BE2C (cell line): ENCODE results near the gene KCNH8. TPM values are rescaled to one million over a fixed set of nuclear protein-coding genes. Genes with fewer than 3 reads are reported as not detected.
"Not testable (repeated sequence)": the region's sequence is repeated elsewhere in the genome, so short reads cannot be mapped to it uniquely, and the experiment has no call there.

ENCODE experiments used
- DNase-seq: peaks from one replicate; pipeline ENCODE4 v3.0.0-alpha.2; 2020
- H3K27me3 ChIP-seq: fragments of 250-450 bp; sonication (Bioruptor Pico); 2 replicates; pipeline ENCODE4 v1.5.1; 2020; ENCODE audit warnings: mild to moderate bottlenecking
- H3K36me3 ChIP-seq: fragments of 250-450 bp; sonication (Bioruptor Pico); 2 replicates; pipeline ENCODE4 v1.5.1; 2020; ENCODE audit warnings: mild to moderate bottlenecking
- H3K4me1 ChIP-seq: fragments of 250-450 bp; sonication (Bioruptor Pico); 2 replicates; pipeline ENCODE4 v1.5.1; 2020
- H3K4me3 ChIP-seq: 2 replicates; pipeline ENCODE4 v1.5.1; 2011; ENCODE audit warnings: low read depth, low read length
- H3K9me3 ChIP-seq: fragments of 250-450 bp; sonication (Bioruptor Pico); 2 replicates; pipeline ENCODE4 v1.5.1; 2020
- CTCF ChIP-seq: IDR thresholded peaks from 2 replicates; pipeline ENCODE4 v1.5.1; 2012; ENCODE audit warnings: mild to moderate bottlenecking, low read depth, low read length
- polyA plus RNA-seq: library from polyadenylated mRNA; unstranded; fragments of >200 nt; gene quantifications from one replicate; pipeline ENCODE4 v1.2.1, GENCODE V29; 2012; ENCODE audit warnings: low read depth, missing spikeins; ENCODE audit not compliant: insufficient read length, insufficient read depth

KCNH8 gene
- 5.6 TPM for polyA plus RNA-seq

GRCh38 chr3:19147905-19148767, at the start of gene KCNH8:
Gene KCNH8 (plus strand): TSS chr3:19148510. CDS start chr3:19148720, 210 bp downstream.
- Histone ChIP-seq H3K27me3 (no peaks in the 10 kb centered on the region), H3K36me3 (no peaks in the 10 kb centered on the region), H3K4me1 (no peaks in the 10 kb centered on the region), H3K9me3 (no peaks in the 10 kb centered on the region), H3K4me3 (peak within 1 kb of the TSS; percentile 88)
- TF ChIP-seq CTCF = peak; percentile 18; the same call in 1 of the 2 replicates
- DNase-seq = peak; percentile 66

GRCh38 chr3:19102654-19103290, 45.5 kb upstream of the KCNH8 start:
- DNase-seq = peak; percentile 24
- H3K36me3 ChIP-seq, H3K27me3 ChIP-seq, H3K4me1 ChIP-seq, H3K9me3 ChIP-seq: not testable (repeated sequence)
- H3K4me3 ChIP-seq = peak overlapping the region; percentile 52

- no peaks in the 10 kb centered on the region for H3K36me3 ChIP-seq
- no peak overlapping the region; the same call in 1 of the 2 replicates for H3K4me3 ChIP-seq
- no peaks in the 10 kb centered on the region for H3K4me1 ChIP-seq
- no peaks in the 10 kb centered on the region for H3K27me3 ChIP-seq
- no peak for TF ChIP-seq CTCF
- no peaks in the 10 kb centered on the region for H3K9me3 ChIP-seq
- no peak for DNase-seq
Measured at GRCh38 chr3:19103510-19103909, 44.8 kb upstream of the KCNH8 start.

GRCh38 chr3:19104459-19104858, 43.9 kb upstream of the KCNH8 start:
- Histone ChIP-seq H3K4me1 (no peaks in the 10 kb centered on the region), H3K27me3 (no peaks in the 10 kb centered on the region), H3K36me3 (no peaks in the 10 kb centered on the region), H3K4me3 (no peak overlapping the region), H3K9me3 (no peaks in the 10 kb centered on the region)
- TF ChIP-seq CTCF = no peak
- DNase-seq = no peak

GRCh38 chr3:19105826-19106225, 42.5 kb upstream of the KCNH8 start:
- Histone ChIP-seq H3K9me3 (no peaks in the 10 kb centered on the region), H3K4me1 (no peaks in the 10 kb centered on the region), H3K27me3 (no peaks in the 10 kb centered on the region), H3K36me3 (no peaks in the 10 kb centered on the region), H3K4me3 (no peak overlapping the region)
- no peak for TF ChIP-seq CTCF
- no peak for DNase-seq

GRCh38 chr3:19106307-19106706, 42.0 kb upstream of the KCNH8 start:
- TF ChIP-seq CTCF = no peak
- H3K36me3 ChIP-seq = no peaks in the 10 kb centered on the region
- no peaks in the 10 kb centered on the region for H3K4me1 ChIP-seq

More at GRCh38 chr3:19106307-19106706, 42.0 kb upstream of the KCNH8 start:
- H3K4me3 ChIP-seq = no peak overlapping the region
- H3K27me3 ChIP-seq = no peaks in the 10 kb centered on the region
- H3K9me3 ChIP-seq = no peaks in the 10 kb centered on the region
- DNase-seq = no peak
